Measurements from ENCODE around the gene GRIP1. TPM values are rescaled to one million over a fixed set of nuclear protein-coding genes. Genes with fewer than 3 reads are reported as not detected.

The GRIP1 gene
- total RNA-seq, 4 donors from 2014 or later: 0.18 to 2.1 (median 0.34) TPM

- DNase-seq (no peak), ATAC-seq (no peak)
- no peaks in the 10 kb centered on the region for H3K36me3 ChIP-seq
- H3K27ac ChIP-seq: no peak overlapping the region
- H3K4me3 ChIP-seq: no peak overlapping the region
- H3K27me3 ChIP-seq: no peaks in the 10 kb centered on the region
- TF ChIP-seq POLR2A (IDR thresholded peaks at IDR 0.05) (no peak), CTCF (IDR thresholded peaks at IDR 0.05 in 4 of 5, conservative IDR thresholded peaks at IDR 0.05 in 1 of 5) (no peak)
- H3K4me1 ChIP-seq: no peaks in the 10 kb centered on the region
- no peaks in the 10 kb centered on the region for H3K9me3 ChIP-seq
- in situ Hi-C loops (cut with MboI; ENCODE audit: low sequenced_read_pairs in 4 of 4): loop anchor here in 1 of 4 donors (25.0 kb wide), 1 partner anchor 157 kb away; the partner anchor contains the start of gene TMBIM4
- intact Hi-C loops (cut with DNase I; ENCODE audit: low total_unique reads): no loop called here
These were observed 359.5 kb downstream of the GRIP1 start for GRCh38 chr12:66319266-66319954.

- Histone ChIP-seq H3K36me3 (no peaks in the 10 kb centered on the region), H3K4me1 (no peaks in the 10 kb centered on the region), H3K27me3 (no peaks in the 10 kb centered on the region), H3K9me3 (no peaks in the 10 kb centered on the region), H3K4me3 (no peak overlapping the region), H3K27ac (no peak overlapping the region)
- intact Hi-C loops (cut with DNase I; ENCODE audit: low total_unique reads) (no loop called here), in situ Hi-C loops (cut with MboI; ENCODE audit: low sequenced_read_pairs in 4 of 4) (loop anchor here in 1 of 4 donors (25.0 kb wide), 1 partner anchor 152 kb away; the partner anchor contains the start of gene TMBIM4)
- no peak for ATAC-seq
- no peak for TF ChIP-seq POLR2A (IDR thresholded peaks at IDR 0.05)
- no peak for TF ChIP-seq CTCF (IDR thresholded peaks at IDR 0.05 in 4 of 5, conservative IDR thresholded peaks at IDR 0.05 in 1 of 5)
- DNase-seq: no peak
These were observed 364.6 kb downstream of the GRIP1 start for GRCh38 chr12:66314278-66314677.

GRCh38 chr12:66312189-66312588 is 366.7 kb downstream of the GRIP1 start:
- ATAC-seq (no peak), DNase-seq (no peak)
- no peaks in the 10 kb centered on the region for H3K9me3 ChIP-seq
- no peak overlapping the region for H3K4me3 ChIP-seq
- no peaks in the 10 kb centered on the region for H3K4me1 ChIP-seq
- H3K27ac ChIP-seq: no peak overlapping the region
- in situ Hi-C loops (cut with MboI; ENCODE audit: low sequenced_read_pairs in 4 of 4): loop anchor here in 1 of 4 donors (25.0 kb wide), 1 partner anchor 150 kb away; the partner anchor contains the start of gene TMBIM4
- intact Hi-C loops (cut with DNase I; ENCODE audit: low total_unique reads): no loop called here
- TF ChIP-seq POLR2A (IDR thresholded peaks at IDR 0.05) (no peak), CTCF (IDR thresholded peaks at IDR 0.05 in 4 of 5, conservative IDR thresholded peaks at IDR 0.05 in 1 of 5) (no peak)
- no peaks in the 10 kb centered on the region for H3K36me3 ChIP-seq
- H3K27me3 ChIP-seq: no peaks in the 10 kb centered on the region

- in situ Hi-C loops (cut with MboI; ENCODE audit: low sequenced_read_pairs in 4 of 4) (loop anchor here in 1 of 4 donors (25.0 kb wide), 1 partner anchor 147 kb away; the partner anchor contains the start of gene TMBIM4), intact Hi-C loops (cut with DNase I; ENCODE audit: low total_unique reads) (loop anchor here (10.0 kb wide), 2 partner anchors 145 to 175 kb away; partner anchors contain the start of genes LLPH and TMBIM4)
- Histone ChIP-seq H3K9me3 (no peaks in the 10 kb centered on the region), H3K27me3 (no peaks in the 10 kb centered on the region), H3K4me1 (no peaks in the 10 kb centered on the region), H3K27ac (no peak overlapping the region), H3K36me3 (no peaks in the 10 kb centered on the region), H3K4me3 (no peak overlapping the region)
- no peak for ATAC-seq
- TF ChIP-seq CTCF (IDR thresholded peaks at IDR 0.05 in 4 of 5, conservative IDR thresholded peaks at IDR 0.05 in 1 of 5) (no peak), POLR2A (IDR thresholded peaks at IDR 0.05) (no peak)
- no peak for DNase-seq
These were observed 369.3 kb downstream of the GRIP1 start for GRCh38 chr12:66309606-66310005.
